ENCODE data around the gene TEKT5.

Gene TEKT5

DNA sequence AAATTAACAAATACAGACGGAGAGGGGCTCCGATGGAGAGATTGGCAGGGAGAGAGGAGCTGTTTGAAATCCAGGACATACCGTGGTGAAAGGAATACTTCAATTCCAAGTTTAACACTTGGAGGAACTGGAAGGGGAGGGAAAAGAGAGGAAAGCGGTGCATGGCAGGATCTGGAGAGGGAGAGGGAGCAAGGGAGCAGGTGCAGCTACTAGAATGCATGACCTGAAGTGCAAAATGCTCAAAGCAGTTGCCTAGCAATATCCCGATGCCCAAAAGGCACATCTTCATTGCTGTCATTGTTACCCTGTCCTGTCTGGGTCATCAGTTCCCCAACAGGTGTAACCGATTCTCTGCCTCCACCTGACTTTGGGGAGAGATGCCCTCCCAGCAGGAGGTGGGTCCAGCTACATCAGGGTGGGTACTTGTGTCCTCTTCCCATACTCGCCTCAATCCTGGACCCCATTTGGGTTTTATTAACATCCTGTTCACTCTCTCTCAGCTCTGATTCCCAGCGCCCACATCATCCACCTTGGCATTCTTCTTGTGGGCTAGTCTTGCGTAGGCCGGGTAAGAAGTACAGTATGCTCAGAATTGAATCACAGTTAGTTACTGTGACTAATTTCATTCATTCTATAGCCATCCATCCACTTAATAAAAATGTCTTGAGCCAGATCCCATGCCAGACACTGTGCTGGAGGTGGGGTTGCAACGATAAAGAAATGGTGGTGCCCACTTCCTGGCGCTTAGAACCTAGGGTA is 76.9 kb downstream of the TEKT5 start:
- in situ Hi-C loops (cut with MboI; ENCODE audit: low pct_unique_long_range_greater_than_20kb, low sequenced_read_pairs) = no loop called here
- DNase-seq = no peak

- in situ Hi-C loops (cut with MboI; ENCODE audit: low pct_unique_long_range_greater_than_20kb, low sequenced_read_pairs) = no loop called here
- DNase-seq = no peak
Observed at GRCh38 chr16:10616756-10617640, 77.7 kb downstream of the TEKT5 start.

DNA sequence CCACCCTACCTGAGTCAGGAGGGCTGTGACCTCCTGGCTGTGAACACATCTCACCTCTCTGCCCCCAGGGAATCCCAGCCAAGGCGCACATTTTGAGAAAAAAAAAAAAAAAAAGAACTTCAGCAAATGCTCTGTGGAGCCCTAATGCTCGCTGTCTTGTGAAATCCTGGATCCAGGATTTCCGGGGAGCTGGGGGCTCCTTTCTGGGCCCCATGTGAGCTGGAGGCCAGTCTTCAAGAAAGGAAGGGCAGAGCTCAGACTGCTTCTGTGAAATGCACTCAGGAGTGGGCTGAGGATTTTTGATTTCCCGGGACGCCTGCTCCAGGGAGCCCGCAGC is 78.3 kb downstream of the TEKT5 start:
- in situ Hi-C loops (cut with MboI; ENCODE audit: low pct_unique_long_range_greater_than_20kb, low sequenced_read_pairs) = no loop called here
- DNase-seq = no peak

DNA sequence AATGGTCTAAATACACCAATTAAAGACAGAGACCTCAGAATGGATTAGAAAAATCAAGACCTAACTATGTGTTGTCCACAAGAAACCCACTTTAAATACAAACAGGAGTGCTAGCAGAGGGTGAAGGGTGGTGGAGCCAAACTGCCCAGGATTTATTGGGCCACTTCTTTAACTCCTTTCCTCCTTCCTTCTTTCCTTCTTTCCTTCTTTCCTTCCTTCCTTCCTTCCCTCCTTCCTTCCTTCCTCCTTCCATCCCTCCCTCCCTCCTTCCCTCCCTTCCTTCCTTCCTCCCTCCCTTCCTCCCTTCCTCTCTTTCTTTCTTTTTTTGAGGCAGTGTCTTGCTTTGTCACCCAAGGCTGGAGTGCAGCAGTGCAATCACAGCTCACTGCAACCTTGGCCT is 80.0 kb downstream of the TEKT5 start:
- no peak for DNase-seq
- in situ Hi-C loops (cut with MboI; ENCODE audit: low pct_unique_long_range_greater_than_20kb, low sequenced_read_pairs) = no loop called here

- in situ Hi-C loops (cut with MboI; ENCODE audit: low pct_unique_long_range_greater_than_20kb, low sequenced_read_pairs) = no loop called here
- peak; percentile 10 for DNase-seq
Observed at GRCh38 chr16:10613785-10614485, 80.8 kb downstream of the TEKT5 start.

DNA sequence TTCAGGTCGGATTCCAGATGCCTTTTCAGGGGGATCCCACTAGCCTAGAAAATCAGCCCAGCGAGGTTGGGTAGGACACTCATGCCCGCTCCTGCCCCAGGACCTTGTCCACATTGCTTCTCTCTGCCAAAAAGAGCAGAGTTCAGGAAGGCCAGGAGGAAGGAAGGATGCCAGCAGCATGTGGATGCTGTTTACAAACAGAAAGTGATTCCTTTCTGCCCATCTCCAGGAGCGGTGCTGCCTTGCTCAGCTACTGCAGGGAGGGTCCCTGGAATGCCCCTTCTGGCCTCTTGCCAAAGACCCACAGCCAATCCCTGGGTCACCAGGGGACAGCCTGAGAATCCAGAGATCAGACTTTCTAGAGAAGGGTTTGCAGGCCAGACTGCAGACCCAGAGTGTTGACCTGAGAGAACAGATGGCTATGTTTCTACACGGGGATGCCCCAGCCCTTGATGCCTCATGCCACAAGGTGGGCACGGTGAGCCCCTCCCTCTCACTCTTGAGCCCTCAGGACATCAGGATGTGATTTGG is 82.0 kb downstream of the TEKT5 start:
- DNase-seq = no peak
- in situ Hi-C loops (cut with MboI; ENCODE audit: low pct_unique_long_range_greater_than_20kb, low sequenced_read_pairs) = no loop called here

- peak; percentile 16 for DNase-seq
- in situ Hi-C loops (cut with MboI; ENCODE audit: low pct_unique_long_range_greater_than_20kb, low sequenced_read_pairs) = no loop called here
Observed at GRCh38 chr16:10611825-10612342, 82.8 kb downstream of the TEKT5 start.

GRCh38 chr16:10610499-10611184 is 84.1 kb downstream of the TEKT5 start:
- in situ Hi-C loops (cut with MboI; ENCODE audit: low pct_unique_long_range_greater_than_20kb, low sequenced_read_pairs) = no loop called here
- DNase-seq = no peak

GRCh38 chr16:10609402-10609774 is 85.3 kb downstream of the TEKT5 start:
- DNase-seq = no peak
- in situ Hi-C loops (cut with MboI; ENCODE audit: low pct_unique_long_range_greater_than_20kb, low sequenced_read_pairs) = no loop called here

GRCh38 chr16:10608687-10609401 is 85.9 kb downstream of the TEKT5 start:
- in situ Hi-C loops (cut with MboI; ENCODE audit: low pct_unique_long_range_greater_than_20kb, low sequenced_read_pairs) = no loop called here
- no peak for DNase-seq

DNA sequence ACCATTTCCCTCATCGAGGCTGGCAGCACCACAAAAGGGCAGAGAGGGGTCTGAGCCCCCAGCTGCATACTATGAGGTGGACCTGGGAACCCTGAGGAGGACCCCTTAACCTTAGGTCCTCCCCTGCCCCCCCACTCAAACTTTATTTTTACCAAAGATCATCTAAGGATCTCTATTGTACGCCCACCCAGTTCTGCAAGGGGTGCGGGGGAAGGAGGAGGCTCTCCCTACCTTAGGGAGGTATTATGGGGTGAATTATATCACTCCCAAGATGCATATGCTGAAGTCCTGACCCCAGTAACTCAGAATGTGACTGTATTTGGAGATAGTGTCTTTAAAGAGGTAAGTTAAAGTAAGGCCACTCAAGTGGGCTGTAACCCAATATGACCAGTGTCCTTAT is 87.6 kb downstream of the TEKT5 start:
- DNase-seq = no peak
- in situ Hi-C loops (cut with MboI; ENCODE audit: low pct_unique_long_range_greater_than_20kb, low sequenced_read_pairs) = no loop called here

DNA sequence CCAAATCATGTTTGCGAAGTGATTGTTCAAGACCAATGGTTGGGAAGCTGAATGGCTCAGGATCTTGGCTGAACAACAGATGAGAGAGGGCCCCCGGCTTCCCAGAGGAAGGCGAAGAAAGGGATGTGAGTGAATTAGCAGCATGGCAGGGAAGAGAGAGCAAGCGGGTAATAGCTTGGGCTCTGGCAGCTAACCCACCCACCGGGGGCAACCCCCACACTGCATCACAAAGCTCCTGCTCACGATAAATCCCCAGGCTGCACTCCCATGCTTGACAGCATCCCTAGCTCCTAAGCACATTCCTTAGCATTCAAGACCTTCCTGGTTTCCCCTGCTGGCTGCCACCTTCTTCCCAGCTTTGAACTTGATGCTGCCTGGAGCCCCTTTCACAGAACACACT is 88.1 kb downstream of the TEKT5 start:
- in situ Hi-C loops (cut with MboI; ENCODE audit: low pct_unique_long_range_greater_than_20kb, low sequenced_read_pairs) = no loop called here
- DNase-seq = no peak

- DNase-seq = no peak
- in situ Hi-C loops (cut with MboI; ENCODE audit: low pct_unique_long_range_greater_than_20kb, low sequenced_read_pairs) = no loop called here
Observed at GRCh38 chr16:10605636-10606035, 89.1 kb downstream of the TEKT5 start.

GRCh38 chr16:10601444-10602408 is 93.0 kb downstream of the TEKT5 start:
- in situ Hi-C loops (cut with MboI; ENCODE audit: low pct_unique_long_range_greater_than_20kb, low sequenced_read_pairs) = no loop called here

GRCh38 chr16:10600782-10601443 is 93.8 kb downstream of the TEKT5 start:
- in situ Hi-C loops (cut with MboI; ENCODE audit: low pct_unique_long_range_greater_than_20kb, low sequenced_read_pairs) = no loop called here
- no peak for DNase-seq

More at GRCh38 chr16:10601444-10602408, 93.0 kb downstream of the TEKT5 start:
- DNase-seq = no peak

DNA sequence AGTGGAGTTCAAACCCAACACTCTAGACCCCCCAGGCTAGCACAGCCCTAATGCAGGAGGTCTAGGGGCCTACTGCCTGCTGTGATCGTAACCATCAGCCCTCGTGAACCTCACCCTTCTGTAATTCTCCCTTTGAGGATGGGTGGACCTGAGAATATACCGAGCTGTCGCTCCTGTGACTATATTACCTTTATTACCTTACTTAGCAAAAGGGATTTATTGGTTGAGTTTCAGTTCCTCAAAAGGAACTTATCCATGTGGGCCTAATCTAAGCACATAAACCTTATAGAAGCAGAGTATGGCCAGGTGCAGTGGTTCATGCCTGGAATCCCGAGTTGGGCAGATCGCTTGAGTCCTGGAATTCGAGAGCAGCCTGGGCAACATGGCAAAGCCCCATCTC is 95.1 kb downstream of the TEKT5 start:
- no peak for DNase-seq
- in situ Hi-C loops (cut with MboI; ENCODE audit: low pct_unique_long_range_greater_than_20kb, low sequenced_read_pairs) = no loop called here

DNA sequence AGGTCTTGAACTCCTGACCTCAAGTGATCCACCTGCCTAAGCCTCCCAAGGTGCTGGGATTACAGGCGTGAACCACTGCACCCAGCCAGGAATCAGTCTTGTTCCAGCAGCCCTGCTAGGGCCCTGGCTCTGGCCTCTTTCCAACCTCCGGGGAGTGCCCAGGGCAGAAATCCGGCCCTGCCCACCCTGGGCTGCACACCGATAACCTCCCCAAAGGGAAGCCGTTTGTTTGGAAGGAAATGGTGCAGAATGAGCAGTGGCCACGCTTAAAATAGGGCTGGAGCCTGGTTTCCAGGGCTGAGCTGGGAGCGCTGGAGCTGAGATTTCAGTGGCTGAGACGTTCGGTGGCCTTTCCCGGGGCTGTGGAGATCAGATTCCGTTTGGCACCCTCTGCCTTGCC is 96.6 kb downstream of the TEKT5 start:
- in situ Hi-C loops (cut with MboI; ENCODE audit: low pct_unique_long_range_greater_than_20kb, low sequenced_read_pairs) = no loop called here
- no peak for DNase-seq
